ENCODE measurements around the gene EHMT2.

DNA sequence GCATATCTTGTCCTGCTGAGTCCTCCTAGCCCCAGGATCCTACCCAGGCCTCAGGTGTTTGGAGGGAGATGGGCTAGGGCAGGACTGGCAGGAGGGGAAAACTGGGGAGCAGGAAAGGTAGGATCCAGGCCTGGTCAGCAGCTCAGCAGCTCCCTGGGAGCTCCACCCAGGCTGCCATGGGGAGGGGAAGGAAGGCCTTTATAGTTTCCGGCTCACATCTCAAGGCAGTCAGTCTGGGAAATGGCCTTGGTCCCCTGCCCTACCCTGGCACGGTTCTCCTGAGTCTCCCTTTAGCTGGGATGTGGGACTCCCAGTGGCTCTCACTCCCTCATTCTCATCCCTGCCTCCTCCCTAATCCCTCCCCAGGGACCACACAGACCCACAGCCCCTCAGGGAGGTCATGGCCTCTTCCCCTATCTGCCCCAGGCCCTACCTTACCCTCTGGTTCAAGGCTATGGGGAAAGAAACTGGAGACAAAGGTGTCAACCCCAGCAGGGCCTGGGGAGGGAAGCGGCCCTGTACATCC, 20.3 kb downstream of the EHMT2 start:
- TF ChIP-seq CTCF (conservative IDR thresholded peaks at IDR 0.05 in 1 of 2, IDR thresholded peaks at IDR 0.05 in 1 of 2; ENCODE audit: extremely low read depth in 1 of 2, insufficient read depth in 1 of 2, low read depth in 1 of 2, low read length in 2 of 2) = no peak
- TF ChIP-seq EZH2 (IDR thresholded peaks at IDR 0.05; ENCODE audit: borderline replicate concordance, low read length) = no peak
